Neutrophil (primary cell): Measurements from ENCODE around the gene IFI30.

ENCODE experiments used
- H3K27ac ChIP-seq: fragments of 200-600 bp; sonication (generic); 2 replicates; pipeline ENCODE4 v1.5.1; 2016; ENCODE audit warnings: mild to moderate bottlenecking, moderate library complexity
- H3K27me3 ChIP-seq: fragments of 200-600 bp; sonication (generic); 2 replicates; pipeline ENCODE4 v1.6.0; 2016; ENCODE audit warnings: mild to moderate bottlenecking
- H3K36me3 ChIP-seq: fragments of 200-600 bp; sonication (generic); 2 replicates; pipeline ENCODE4 v1.5.1; 2017
- H3K4me1 ChIP-seq, 2 experiments: fragments of 200-600 bp in 1 of 2; sonication (generic) in 1 of 2; 1 replicate in 1 of 2; 2 replicates in 1 of 2; pipeline versions ENCODE4 v1.5.1 to v1.6.1; 2013 to 2016; ENCODE audit warnings: low read depth in 1 of 2, low read length in 1 of 2, mild to moderate bottlenecking in 1 of 2, moderate library complexity in 1 of 2; ENCODE audit not compliant: control insufficient read depth in 1 of 2, insufficient read depth in 1 of 2
- H3K4me3 ChIP-seq, 2 experiments: fragments of 200-600 bp in 1 of 2; sonication (generic) in 1 of 2; 1 replicate in 1 of 2; 2 replicates in 1 of 2; pipeline ENCODE4 v1.5.1; 2013 to 2016; ENCODE audit warnings: low read depth in 1 of 2, low read length in 1 of 2, mild to moderate bottlenecking in 1 of 2, moderate library complexity in 1 of 2
- H3K9me3 ChIP-seq: fragments of 200-600 bp; sonication (generic); 2 replicates; pipeline ENCODE4 v1.5.1; 2016
- TF ChIP-seq, protein P1 (sequence below): fragments of 200-600 bp; sonication (generic); IDR thresholded peaks from 2 replicates; pipeline ENCODE4 v1.5.1; 2016; ENCODE audit warnings: antibody characterized with exemption

Gene IFI30

DNA sequence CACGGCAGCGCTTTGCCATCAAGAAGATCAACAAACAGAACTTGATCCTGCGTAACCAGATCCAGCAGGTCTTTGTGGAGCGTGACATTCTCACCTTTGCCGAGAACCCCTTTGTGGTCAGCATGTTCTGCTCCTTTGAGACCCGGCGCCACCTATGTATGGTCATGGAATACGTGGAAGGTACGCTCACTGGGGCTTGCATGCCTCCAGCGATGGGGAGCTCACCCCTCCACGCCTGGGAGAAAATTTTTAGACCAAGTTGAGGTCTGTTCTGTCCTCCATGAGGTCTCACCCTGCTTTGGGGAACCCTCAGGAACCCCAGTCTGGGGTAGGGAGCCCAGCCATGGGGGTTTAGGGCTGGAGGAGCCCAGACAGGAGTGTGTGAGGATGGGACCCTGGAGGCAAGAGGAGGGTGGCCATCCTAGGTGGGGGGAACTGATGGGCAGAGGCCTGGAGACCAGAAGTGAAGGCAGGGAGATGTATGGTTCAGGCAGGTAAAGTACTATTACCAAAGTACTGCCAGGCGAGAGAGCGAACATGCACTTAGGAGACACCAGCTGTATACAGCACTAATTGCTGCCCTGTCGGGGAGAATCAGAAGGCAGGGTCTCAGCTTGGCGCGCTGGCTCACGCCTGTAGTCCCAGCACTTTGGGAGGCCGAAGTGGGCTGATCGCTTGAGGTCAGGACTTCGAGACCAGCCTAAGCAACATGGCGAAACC is 42.9 kb upstream of the IFI30 start:
- no peaks in the 10 kb centered on the region for H3K9me3 ChIP-seq
- TF ChIP-seq, protein P1, sequence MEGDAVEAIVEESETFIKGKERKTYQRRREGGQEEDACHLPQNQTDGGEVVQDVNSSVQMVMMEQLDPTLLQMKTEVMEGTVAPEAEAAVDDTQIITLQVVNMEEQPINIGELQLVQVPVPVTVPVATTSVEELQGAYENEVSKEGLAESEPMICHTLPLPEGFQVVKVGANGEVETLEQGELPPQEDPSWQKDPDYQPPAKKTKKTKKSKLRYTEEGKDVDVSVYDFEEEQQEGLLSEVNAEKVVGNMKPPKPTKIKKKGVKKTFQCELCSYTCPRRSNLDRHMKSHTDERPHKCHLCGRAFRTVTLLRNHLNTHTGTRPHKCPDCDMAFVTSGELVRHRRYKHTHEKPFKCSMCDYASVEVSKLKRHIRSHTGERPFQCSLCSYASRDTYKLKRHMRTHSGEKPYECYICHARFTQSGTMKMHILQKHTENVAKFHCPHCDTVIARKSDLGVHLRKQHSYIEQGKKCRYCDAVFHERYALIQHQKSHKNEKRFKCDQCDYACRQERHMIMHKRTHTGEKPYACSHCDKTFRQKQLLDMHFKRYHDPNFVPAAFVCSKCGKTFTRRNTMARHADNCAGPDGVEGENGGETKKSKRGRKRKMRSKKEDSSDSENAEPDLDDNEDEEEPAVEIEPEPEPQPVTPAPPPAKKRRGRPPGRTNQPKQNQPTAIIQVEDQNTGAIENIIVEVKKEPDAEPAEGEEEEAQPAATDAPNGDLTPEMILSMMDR, result no peak
- H3K27ac ChIP-seq, result no peak overlapping the region
- no peak overlapping the region for H3K4me3 ChIP-seq
- no peaks in the 10 kb centered on the region for H3K27me3 ChIP-seq
- peaks cover 98% of the 10 kb centered on the region for H3K36me3 ChIP-seq
- H3K4me1 ChIP-seq, result peaks cover 11 to 16% of the 10 kb centered on the region in 2 experiments

DNA sequence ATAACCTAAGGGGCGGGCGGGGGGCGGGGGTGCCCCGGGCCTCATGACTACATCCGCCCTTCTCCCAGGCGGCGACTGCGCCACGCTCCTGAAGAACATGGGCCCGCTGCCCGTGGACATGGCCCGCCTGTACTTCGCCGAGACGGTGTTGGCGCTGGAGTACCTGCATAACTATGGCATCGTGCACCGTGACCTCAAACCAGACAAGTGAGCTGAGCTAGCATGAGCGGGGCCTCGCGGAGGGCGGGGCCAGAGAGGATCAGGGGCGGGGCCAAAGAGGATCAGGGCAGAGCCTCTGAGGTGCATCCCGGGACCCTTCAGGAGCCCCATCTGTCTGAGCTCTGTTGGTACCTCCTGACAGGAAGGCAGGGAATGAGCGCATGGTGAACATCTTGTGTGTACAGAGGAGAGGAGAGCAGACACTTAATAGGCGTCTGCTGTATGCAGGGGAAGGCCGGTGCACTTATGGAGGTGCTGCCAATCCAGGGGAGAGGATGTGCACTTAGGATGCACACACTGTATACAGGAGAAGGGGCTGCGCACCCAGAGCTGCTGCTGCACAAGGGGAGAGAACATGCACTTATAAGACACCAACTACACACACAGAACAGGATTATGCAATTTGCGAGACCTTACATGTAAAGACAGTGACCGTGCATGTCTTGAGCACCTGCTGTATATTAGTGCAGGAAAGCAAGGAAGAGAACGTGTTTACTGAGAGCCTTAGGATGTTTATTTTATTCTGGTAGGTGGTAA is 41.6 kb upstream of the IFI30 start:
- no peak overlapping the region for H3K27ac ChIP-seq
- no peaks in the 10 kb centered on the region for H3K9me3 ChIP-seq
- peaks cover 11 to 16% of the 10 kb centered on the region in 2 experiments for H3K4me1 ChIP-seq
- peaks cover 100% of the 10 kb centered on the region for H3K36me3 ChIP-seq
- TF ChIP-seq, protein P1, result no peak
- no peak overlapping the region for H3K4me3 ChIP-seq
- H3K27me3 ChIP-seq, result no peaks in the 10 kb centered on the region

DNA sequence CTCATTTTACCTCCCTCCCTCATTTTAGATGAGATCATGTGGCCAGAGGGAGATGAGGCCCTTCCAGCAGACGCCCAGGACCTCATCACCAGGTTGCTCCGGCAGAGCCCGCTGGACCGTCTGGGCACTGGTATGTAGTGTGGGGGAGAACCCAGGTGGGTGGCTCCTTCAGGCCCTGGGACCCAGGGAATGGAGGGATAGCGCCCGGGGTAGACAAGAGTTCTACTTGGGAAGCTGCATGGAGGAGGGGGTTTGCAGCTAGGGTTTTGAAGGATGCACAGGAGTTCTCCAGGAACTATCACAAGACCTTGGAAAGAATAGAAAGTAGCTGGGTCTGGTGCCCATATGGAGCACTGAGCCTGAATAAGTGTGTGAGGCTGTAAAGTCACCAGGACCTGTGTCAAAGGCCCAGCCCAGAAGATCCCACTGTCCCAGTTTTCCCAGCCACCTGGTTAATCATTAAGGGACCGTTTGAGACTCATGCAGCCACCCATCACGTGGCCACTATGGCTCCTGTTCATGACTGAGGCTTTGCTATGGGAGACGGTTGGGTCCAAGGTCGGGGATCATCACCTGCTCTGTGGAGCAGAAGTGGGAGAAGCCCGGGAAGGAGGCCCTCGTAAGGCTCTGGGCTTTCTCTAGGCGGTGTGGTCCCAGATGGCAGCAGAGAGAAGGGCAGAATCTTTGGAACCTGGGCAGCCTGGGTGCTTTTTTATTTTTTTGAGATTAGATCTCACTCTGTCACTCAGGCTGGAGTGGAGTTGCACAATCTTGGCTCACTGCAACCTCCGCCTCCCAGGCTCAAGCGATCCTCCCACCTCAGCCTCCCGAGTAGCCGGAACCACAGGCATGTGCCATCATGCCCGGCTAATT is 37.7 kb upstream of the IFI30 start:
- Histone ChIP-seq H3K9me3 (no peaks in the 10 kb centered on the region), H3K4me3 (no peak overlapping the region), H3K4me1 (peaks cover 0 to 4% of the 10 kb centered on the region in 2 experiments), H3K36me3 (peaks cover 98% of the 10 kb centered on the region), H3K27me3 (no peaks in the 10 kb centered on the region), H3K27ac (no peak overlapping the region)
- TF ChIP-seq, protein P1, result no peak

DNA sequence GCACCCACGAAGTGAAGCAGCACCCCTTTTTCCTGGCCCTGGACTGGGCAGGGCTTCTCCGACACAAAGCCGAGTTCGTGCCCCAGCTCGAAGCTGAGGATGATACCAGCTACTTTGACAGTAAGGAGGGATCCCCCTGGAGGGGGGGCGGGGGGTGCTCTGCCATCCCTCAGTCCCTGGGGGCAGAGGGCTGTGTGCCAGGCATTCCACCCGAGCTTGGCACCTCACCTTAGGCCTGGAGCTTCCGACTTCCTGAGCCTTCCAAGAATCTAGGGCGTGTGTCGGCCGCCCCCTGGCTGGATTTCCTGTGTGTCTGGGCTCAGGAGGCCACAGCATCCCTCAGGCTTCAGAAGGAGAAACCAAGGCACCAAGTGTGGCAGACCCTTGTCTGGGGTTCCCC is 36.4 kb upstream of the IFI30 start:
- H3K4me1 ChIP-seq, result peaks cover 0 to 4% of the 10 kb centered on the region in 2 experiments
- TF ChIP-seq, protein P1, result no peak
- peaks cover 98% of the 10 kb centered on the region for H3K36me3 ChIP-seq
- H3K27me3 ChIP-seq, result no peaks in the 10 kb centered on the region
- no peak overlapping the region for H3K4me3 ChIP-seq
- peak overlapping the region; percentile 63 for H3K27ac ChIP-seq
- H3K9me3 ChIP-seq, result no peaks in the 10 kb centered on the region

DNA sequence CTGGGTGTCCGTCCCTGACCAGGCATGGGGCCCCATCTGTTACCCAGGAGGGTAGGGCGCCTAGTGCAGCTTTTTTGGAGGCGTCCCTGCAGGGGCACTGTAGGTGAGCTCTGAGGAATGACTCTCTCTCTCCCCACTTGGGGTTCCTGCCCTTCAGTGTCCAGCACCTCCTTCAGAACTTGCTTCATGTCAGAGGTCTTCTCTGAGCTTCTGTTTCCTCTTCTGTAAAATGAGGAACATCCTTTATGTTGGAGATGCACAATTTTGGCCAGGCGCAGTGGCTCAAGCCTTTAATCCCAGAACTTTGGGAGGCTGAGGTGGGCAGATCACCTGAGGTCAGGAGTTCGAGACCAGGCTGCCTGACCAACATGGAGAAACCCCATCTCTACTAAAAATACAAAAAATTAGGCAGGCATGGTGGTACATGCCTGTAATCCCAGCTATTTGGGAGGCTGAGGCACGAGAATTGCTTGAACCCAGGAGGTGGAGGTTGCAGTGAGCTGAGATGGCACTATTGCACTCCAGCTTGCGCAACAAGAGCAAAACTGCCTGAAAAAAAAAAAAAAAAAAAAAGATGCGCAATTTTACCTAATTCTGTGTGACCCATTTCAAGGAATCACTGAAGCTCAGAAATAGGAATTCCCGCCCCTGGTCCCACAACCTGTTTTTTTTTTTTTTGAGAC is 35.8 kb upstream of the IFI30 start:
- Histone ChIP-seq H3K4me3 (no peak overlapping the region), H3K4me1 (peaks cover 0 to 4% of the 10 kb centered on the region in 2 experiments), H3K27me3 (no peaks in the 10 kb centered on the region), H3K27ac (peak overlapping the region; percentile 63), H3K36me3 (peaks cover 98% of the 10 kb centered on the region), H3K9me3 (no peaks in the 10 kb centered on the region)
- TF ChIP-seq, protein P1, result no peak
